HepG2 (cell line): ENCODE measurements around the gene JAK1. TPM values are rescaled to one million over a fixed set of nuclear protein-coding genes. Genes with fewer than 3 reads are reported as not detected.

ENCODE experiments used
- ATAC-seq: fragments of 200-7000 bp; cut with Tn5 transposase; 3 replicates; pipeline ENCODE4 v1.9.1; 2020; ENCODE audit warnings: mild to moderate bottlenecking, moderate library complexity
- BruUV-seq: library from RNA; stranded (reverse); fragments of 400-500 nt; replicated peaks from 2 replicates; lab custom pipeline; 2021; lab: Mats Ljungman, UMichigan
- CTCF ChIA-PET: fragments of 300-600 bp; formaldehyde crosslinking; extraction: SDS; loops from one replicate; lab custom pipeline; 2021; ENCODE audit warnings: low total read pairs, inconsistent platforms, low intra/inter-chr PET ratio; lab: Yijun Ruan, JAX
- POLR2A ChIA-PET: fragments of 350-600 bp; sonication (Branson Sonifier 250); formaldehyde crosslinking; loops from one replicate; lab custom pipeline; 2020; ENCODE audit warnings: antibody characterized with exemption, inconsistent platforms; lab: Yijun Ruan, JAX
- DNase-seq: peaks from one replicate; pipeline ENCODE4 v3.0.0-alpha.2; 2015; ENCODE audit warnings: low spot score
- FAIRE-seq: peaks from 3 replicates; lab custom pipeline; 2011; peaks lifted over from hg19 to GRCh38; lab: Jason Lieb, UNC
- H2AFZ ChIP-seq: one replicate; pipeline ENCODE4 v1.6.1; 2011; ENCODE audit warnings: low read length, inconsistent platforms
- H3K27ac ChIP-seq: fragments of 300-600 bp; 3 replicates; pipeline ENCODE4 v1.8.0; 2011; ENCODE audit warnings: mixed run types, mild to moderate bottlenecking, mixed read lengths, low read length, inconsistent platforms; ENCODE audit not compliant: insufficient read depth; ENCODE audit errors: extremely low read length
- H3K27me3 ChIP-seq, 2 experiments: fragments of 200-600 bp in 1 of 2; 2 replicates in 1 of 2; 3 replicates in 1 of 2; pipeline versions ENCODE4 v1.6.0 to v1.8.0; 2011; ENCODE audit warnings: low read length in 2 of 2, mild to moderate bottlenecking in 2 of 2, moderate library complexity in 2 of 2, inconsistent platforms in 1 of 2; ENCODE audit not compliant: insufficient read depth in 2 of 2, control insufficient read depth in 1 of 2
- H3K36me3 ChIP-seq, 2 experiments: fragments of 200-600 bp in 1 of 2; replicated peaks in 1 of 2; 2 replicates in 1 of 2; 3 replicates in 1 of 2; pipeline versions ENCODE4 v1.5.1 to v1.8.0; 2011; ENCODE audit warnings: low read length in 2 of 2, inconsistent platforms in 1 of 2; ENCODE audit not compliant: insufficient read depth in 2 of 2, control insufficient read depth in 1 of 2
- H3K4me1 ChIP-seq: 2 replicates; pipeline ENCODE4 v1.5.1; 2012; ENCODE audit warnings: low read length, inconsistent platforms; ENCODE audit not compliant: insufficient read depth
- H3K4me2 ChIP-seq: 2 replicates; pipeline ENCODE4 v1.6.0; 2011; ENCODE audit warnings: low read depth, low read length, inconsistent platforms
- H3K4me3 ChIP-seq, 3 experiments: fragments of 200-600 bp in 1 of 3; sonication (generic), shearing (Covaris generic) in 1 of 3; replicated peaks in 1 of 3; 2 replicates each; pipeline ENCODE4 v1.5.1; 2011 to 2016; ENCODE audit warnings: low read length in 3 of 3, inconsistent platforms in 2 of 3, low read depth in 2 of 3, mild to moderate bottlenecking in 2 of 3, control low read depth in 1 of 3, mixed read lengths in 1 of 3; ENCODE audit not compliant: insufficient read depth in 1 of 3
- H3K79me2 ChIP-seq: one replicate; pipeline ENCODE4 v1.6.1; 2011; ENCODE audit warnings: low read length, inconsistent platforms; ENCODE audit not compliant: insufficient read depth
- H3K9ac ChIP-seq: 2 replicates; pipeline ENCODE4 v1.6.0; 2011; ENCODE audit warnings: mild to moderate bottlenecking, low read depth, low read length, inconsistent platforms; ENCODE audit not compliant: insufficient read depth
- H3K9me3 ChIP-seq: 2 replicates; pipeline ENCODE4 v1.5.1; 2012; ENCODE audit warnings: mild to moderate bottlenecking, low read length
- H4K20me1 ChIP-seq: 2 replicates; pipeline ENCODE4 v1.6.0; 2011; ENCODE audit warnings: inconsistent platforms, mild to moderate bottlenecking, low read length, moderate library complexity; ENCODE audit not compliant: insufficient read depth
- CHD2 ChIP-seq: IDR thresholded peaks from 2 replicates; pipeline ENCODE4 v1.6.1; 2011; ENCODE audit warnings: low read depth, low read length, improper control_type of control experiment
- GABPA ChIP-seq, 2 experiments: IDR thresholded peaks; 2 replicates each; pipeline ENCODE4 v1.6.1; 2011 to 2016; ENCODE audit warnings: low read depth in 2 of 2, low read length in 1 of 2, missing biosample characterization in 1 of 2, missing genetic modification characterization in 1 of 2
- HOXA5 ChIP-seq: sonication (generic); formaldehyde crosslinking; IDR thresholded peaks from 2 replicates; pipeline ENCODE4 v1.4.0; 2020; ENCODE audit warnings: missing genetic modification reagents
- KLF13 ChIP-seq: sonication (generic); formaldehyde crosslinking; IDR thresholded peaks from 2 replicates; pipeline ENCODE4 v1.4.0; 2020; ENCODE audit warnings: mild to moderate bottlenecking, missing genetic modification reagents
- KLF16 ChIP-seq, 2 experiments: sonication (generic) in 1 of 2; formaldehyde crosslinking in 1 of 2; IDR thresholded peaks; 2 replicates each; pipeline versions ENCODE4 v1.6.1 to v1.8.0; 2016 to 2023; ENCODE audit warnings: missing genetic modification reagents in 2 of 2, missing compliant biosample characterization in 1 of 2
- LRRFIP1 ChIP-seq: sonication (generic); formaldehyde crosslinking; conservative IDR thresholded peaks from 2 replicates; pipeline ENCODE4 v1.4.0; 2020; ENCODE audit warnings: missing genetic modification reagents
- MTF2 ChIP-seq: sonication (generic); formaldehyde crosslinking; IDR thresholded peaks from 2 replicates; pipeline ENCODE4 v1.5.0; 2020; ENCODE audit warnings: missing genetic modification reagents, borderline replicate concordance
- NFKBIZ ChIP-seq: IDR thresholded peaks from 2 replicates; pipeline ENCODE4 v1.6.1; 2018; ENCODE audit warnings: missing genetic modification reagents, missing compliant biosample characterization
- ZNF10 ChIP-seq: sonication (generic); formaldehyde crosslinking; IDR thresholded peaks from 2 replicates; pipeline ENCODE4 v1.4.0; 2020; ENCODE audit warnings: mild to moderate bottlenecking, low read depth, missing genetic modification reagents, borderline replicate concordance
- ZNF569 ChIP-seq: sonication (generic); formaldehyde crosslinking; IDR thresholded peaks from 2 replicates; pipeline ENCODE4 v1.5.0; 2020; ENCODE audit warnings: mild to moderate bottlenecking, missing genetic modification reagents, moderate library complexity, borderline replicate concordance
- ZNF629 ChIP-seq: sonication (generic); formaldehyde crosslinking; conservative IDR thresholded peaks from 2 replicates; pipeline ENCODE4 v1.5.0; 2020; ENCODE audit warnings: missing genetic modification reagents
- ZSCAN22 ChIP-seq: sonication (generic); formaldehyde crosslinking; IDR thresholded peaks from 2 replicates; pipeline ENCODE4 v1.4.0; 2020; ENCODE audit warnings: mild to moderate bottlenecking, missing genetic modification reagents
- WGBS: methylation state at CpG from one replicate; pipeline ENCODE4 v1.1.6; 2017; ENCODE audit warnings: low lambda C conversion rate; 5-methylcytosine and 5-hydroxymethylcytosine counted together
- in situ Hi-C: cut with HindIII; loops from 2 replicates; pipeline ENCODE4 v1.10.0; 2017; ENCODE audit warnings: low pct_unique_long_range_greater_than_20kb; ENCODE audit not compliant: extremely low pct_ligation_motif_present
- intact Hi-C: fragments of 100-400 bp; cut with micrococcal nuclease; formaldehyde crosslinking; loops from one replicate; pipeline ENCODE4 v1.10.0; 2022; ENCODE audit not compliant: unreplicated experiment
- polyA plus RNA-seq, 8 experiments: library from polyadenylated mRNA; depleted of rRNA in 3 of 8; stranded (reverse) in 7 of 8; unstranded in 1 of 8; fragments of >200 nt; fragmentation: Illumina TruSeq in 4 of 8; extraction: Trizol in 4 of 8; gene quantifications; 2 replicates each; pipeline versions ENCODE4 v1.2.1 to v1.2.3, GENCODE V29; 2011 to 2016; ENCODE audit warnings: low read depth in 4 of 8, missing spikeins in 1 of 8, mixed read lengths in 1 of 8; ENCODE audit not compliant: insufficient read depth in 1 of 8
- total RNA-seq, 5 experiments: library from RNA; depleted of rRNA; stranded (reverse); fragments of >200 nt; fragmentation: Illumina TruSeq; extraction: Trizol; gene quantifications; 2 replicates each; pipeline ENCODE4 v1.2.3, GENCODE V29; 2016; ENCODE audit warnings: low read depth in 1 of 5
- TF ChIP-seq, protein P1 (sequence below): sonication (generic); formaldehyde crosslinking; IDR thresholded peaks from 2 replicates; pipeline ENCODE4 v1.5.0; 2020; ENCODE audit warnings: missing genetic modification reagents

Gene JAK1
- total and polyA plus RNA-seq, 2 of the 13 experiments (the other 11 are each of a cell fraction or from before 2014, with no cell fraction given): 23.9 to 42.4 TPM

GRCh38 chr1:64814427-64814826, 151.9 kb downstream of the JAK1 start:
- in situ Hi-C loops (loop anchor here (10.0 kb wide), 1 partner anchor 70 kb away; the partner anchor contains the start of gene RAVER2), intact Hi-C loops (no loop called here)
- ChIA-PET POLR2A (no interaction called here), CTCF (no interaction called here)
- Histone ChIP-seq H2AFZ (no peak overlapping the region), H3K9me3 (no peaks in the 10 kb centered on the region), H3K4me2 (no peak overlapping the region), H3K4me1 (no peaks in the 10 kb centered on the region), H3K79me2 (no peaks in the 10 kb centered on the region), H3K36me3 (no peaks in the 10 kb centered on the region), H3K27ac (no peak overlapping the region), H3K9ac (no peak overlapping the region), H3K27me3 (no peaks in the 10 kb centered on the region; a peak in 1 of 5 replicates), H3K4me3 (no peak overlapping the region)
- ATAC-seq (no peak), FAIRE-seq (no peak), DNase-seq (no peak)
- 96% methylated on average over 1 of the region's 1 CpG for WGBS
- no TSS peak for BruUV-seq
- TF ChIP-seq HOXA5 (CRISPR knock-in tag) (no peak), ZSCAN22 (CRISPR knock-in tag) (no peak), MTF2 (CRISPR knock-in tag) (no peak), NFKBIZ (CRISPR knock-in tag) (no peak)
- TF ChIP-seq, protein P1, sequence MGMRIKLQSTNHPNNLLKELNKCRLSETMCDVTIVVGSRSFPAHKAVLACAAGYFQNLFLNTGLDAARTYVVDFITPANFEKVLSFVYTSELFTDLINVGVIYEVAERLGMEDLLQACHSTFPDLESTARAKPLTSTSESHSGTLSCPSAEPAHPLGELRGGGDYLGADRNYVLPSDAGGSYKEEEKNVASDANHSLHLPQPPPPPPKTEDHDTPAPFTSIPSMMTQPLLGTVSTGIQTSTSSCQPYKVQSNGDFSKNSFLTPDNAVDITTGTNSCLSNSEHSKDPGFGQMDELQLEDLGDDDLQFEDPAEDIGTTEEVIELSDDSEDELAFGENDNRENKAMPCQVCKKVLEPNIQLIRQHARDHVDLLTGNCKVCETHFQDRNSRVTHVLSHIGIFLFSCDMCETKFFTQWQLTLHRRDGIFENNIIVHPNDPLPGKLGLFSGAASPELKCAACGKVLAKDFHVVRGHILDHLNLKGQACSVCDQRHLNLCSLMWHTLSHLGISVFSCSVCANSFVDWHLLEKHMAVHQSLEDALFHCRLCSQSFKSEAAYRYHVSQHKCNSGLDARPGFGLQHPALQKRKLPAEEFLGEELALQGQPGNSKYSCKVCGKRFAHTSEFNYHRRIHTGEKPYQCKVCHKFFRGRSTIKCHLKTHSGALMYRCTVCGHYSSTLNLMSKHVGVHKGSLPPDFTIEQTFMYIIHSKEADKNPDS: no peak
- TF ChIP-seq, all 625 proteins: peak for 0
- no peaks in the 10 kb centered on the region for H4K20me1 ChIP-seq

DNA sequence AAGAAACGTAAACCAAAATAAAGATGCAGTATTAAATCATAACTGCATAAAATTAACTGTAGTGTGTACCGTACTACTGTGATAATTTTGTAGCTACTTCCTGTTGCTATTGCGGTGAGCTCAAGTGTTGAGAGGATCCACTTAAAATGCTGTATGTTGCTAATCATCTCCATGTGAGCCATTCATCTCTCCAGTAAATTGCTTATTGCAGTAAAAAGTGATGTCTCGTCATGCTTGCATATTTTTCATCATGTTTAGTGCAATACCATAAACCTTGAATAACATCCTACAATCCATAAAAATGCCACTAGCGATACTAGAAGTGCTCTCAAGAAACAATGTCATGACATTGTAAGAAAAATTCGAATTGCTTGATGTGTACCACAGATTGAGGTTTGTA, 155.2 kb downstream of the JAK1 start:
- H3K9ac ChIP-seq: no peak overlapping the region
- intact Hi-C loops (no loop called here), in situ Hi-C loops (loop anchor here (10.0 kb wide), 1 partner anchor 66 kb away; the partner anchor contains the start of gene RAVER2)
- no peak overlapping the region for H3K27ac ChIP-seq
- POLR2A ChIA-PET: no interaction called here
- ATAC-seq (no peak), DNase-seq (no peak), FAIRE-seq (no peak)
- no peak overlapping the region for H3K4me2 ChIP-seq
- H3K79me2 ChIP-seq: no peaks in the 10 kb centered on the region
- no peak overlapping the region for H2AFZ ChIP-seq
- no peak overlapping the region for H3K4me3 ChIP-seq
- no peaks in the 10 kb centered on the region for H3K9me3 ChIP-seq
- no peaks in the 10 kb centered on the region; a peak in 1 of 5 replicates for H3K36me3 ChIP-seq
- H3K4me1 ChIP-seq: no peaks in the 10 kb centered on the region
- WGBS: 94% methylated on average over 6 of the region's 6 CpGs
- CTCF ChIA-PET: no interaction called here
- no TSS peak for BruUV-seq
- no peaks in the 10 kb centered on the region for H4K20me1 ChIP-seq
- H3K27me3 ChIP-seq: no peaks in the 10 kb centered on the region
- TF ChIP-seq ZNF10 (CRISPR knock-in tag) (no peak), KLF13 (CRISPR knock-in tag) (no peak), ZNF629 (CRISPR knock-in tag) (no peak), KLF16 (CRISPR knock-in tag; IDR thresholded peaks at IDR 0.05) (no peak), CHD2 (no peak), ZNF569 (CRISPR knock-in tag) (no peak), GABPA (IDR thresholded peaks at IDR 0.05; ENCODE audit: low read depth, low read length) (no peak), GABPA (CRISPR knock-in tag; IDR thresholded peaks at IDR 0.05; ENCODE audit: low read depth) (no peak), LRRFIP1 (CRISPR knock-in tag) (no peak)
